Ovary (tissue), 9 donors: ENCODE measurements around the gene EXO5. TPM values are rescaled to one million over a fixed set of nuclear protein-coding genes. Genes with fewer than 3 reads are reported as not detected.
"Not testable (repeated sequence)": the region's sequence is repeated elsewhere in the genome, so short reads cannot be mapped to it uniquely, and the experiment has no call there.

Experiments used
- DNase-seq, 5 donors: peaks; one replicate each; pipeline ENCODE4 v3.0.0-alpha.2; 2019 to 2020
- H3K27ac ChIP-seq, 2 donors: fragments of 200-600 bp; one replicate each; pipeline versions ENCODE4 v1.5.1 to v1.8.0; 2019 to 2022
- H3K27me3 ChIP-seq: fragments of 200-600 bp; one replicate; pipeline ENCODE4 v1.8.0; 2022
- H3K36me3 ChIP-seq: fragments of 200-600 bp; sonication (generic); one replicate; pipeline ENCODE4 v1.5.1; 2019
- H3K4me1 ChIP-seq: one replicate; pipeline ENCODE4 v1.8.1; 2013; ENCODE audit warnings: mild to moderate bottlenecking, moderate library complexity; ENCODE audit not compliant: insufficient read depth
- H3K4me3 ChIP-seq: fragments of 200-600 bp; sonication (generic); one replicate; pipeline ENCODE4 v1.5.1; 2017
- H3K9me3 ChIP-seq, 2 donors: fragments of 200-600 bp in 1 of 2; sonication (generic) in 1 of 2; one replicate each; pipeline versions ENCODE4 v1.5.1 to v1.8.1; 2013 to 2019; ENCODE audit warnings: mild to moderate bottlenecking in 1 of 2, moderate library complexity in 1 of 2
- EP300 ChIP-seq: sonication (generic); formaldehyde crosslinking; IDR thresholded peaks from one replicate; pipeline ENCODE4 v1.6.1; 2017; ENCODE audit warnings: antibody characterized with exemption
- POLR2A ChIP-seq: fragments of 450-650 bp; IDR thresholded peaks from one replicate; pipeline ENCODE4 v1.6.1; 2017; ENCODE audit warnings: antibody characterized with exemption, mild to moderate bottlenecking, moderate library complexity
- WGBS, 3 donors: extraction: QIAGEN DNeasy Blood & Tissue Kit in 1 of 3; methylation state at CpG; one replicate each; pipeline versions ENCODE4 v1.1.5 to v1.1.7; 2013 to 2017; 5-methylcytosine and 5-hydroxymethylcytosine counted together
- intact Hi-C, 4 donors: fragments of 100-400 bp; cut with DNase I; formaldehyde crosslinking; loops; one replicate each; pipeline versions ENCODE4 v1.11.0 to v1.15.1; 2022 to 2023
- polyA plus RNA-seq, 2 donors: library from polyadenylated mRNA; stranded (reverse); fragments of 200-250 nt in 1 of 2; fragments of 350-450 nt in 1 of 2; fragmentation: Illumina TruSeq in 1 of 2; extraction: RNeasy Lipid Tissue Mini Kit (QIAGEN cat#74804) in 1 of 2; gene quantifications; one replicate each; pipeline ENCODE4 v1.2.3, GENCODE V29; 2013 to 2014
- total RNA-seq, 7 donors: library from RNA; depleted of rRNA in 2 of 7; stranded (reverse); fragments of >200 nt in 2 of 7; fragmentation: NEBNext Ultra II Directional in 3 of 7; extraction: Animal tissue kit (Norgen Biotek cat#: 25700) in 3 of 7; gene quantifications; one replicate each; pipeline versions ENCODE4 v1.1.0 to v1.2.4, GENCODE V29; 2016 to 2023
- TF ChIP-seq, protein P1 (sequence below), 3 donors: fragments of 450-650 bp in 2 of 3; fragments of 200-600 bp in 1 of 3; IDR thresholded peaks; one replicate each; pipeline versions ENCODE4 v1.5.1 to v1.8.0; 2016 to 2022; ENCODE audit warnings: antibody characterized with exemption in 3 of 3, mild to moderate bottlenecking in 1 of 3
- donor health status: DM: no; HTN: no; CAD: no; lungs with moderate emphysema.
- donor health status: DM: no; HTN: no; CAD: no.
- donor health status: Bipolar disorder and iron deficiency.
- donor health status: DM: yes; HTN: yes; CAD: no.
- donor health status: DM: no; HTN: no; CAD: no.
- donor health status: DM: yes; HTN: yes; CAD: no.

The EXO5 gene
- total and polyA plus RNA-seq, 9 donors: 3.7 to 8.7 (median 6.7) TPM

DNA sequence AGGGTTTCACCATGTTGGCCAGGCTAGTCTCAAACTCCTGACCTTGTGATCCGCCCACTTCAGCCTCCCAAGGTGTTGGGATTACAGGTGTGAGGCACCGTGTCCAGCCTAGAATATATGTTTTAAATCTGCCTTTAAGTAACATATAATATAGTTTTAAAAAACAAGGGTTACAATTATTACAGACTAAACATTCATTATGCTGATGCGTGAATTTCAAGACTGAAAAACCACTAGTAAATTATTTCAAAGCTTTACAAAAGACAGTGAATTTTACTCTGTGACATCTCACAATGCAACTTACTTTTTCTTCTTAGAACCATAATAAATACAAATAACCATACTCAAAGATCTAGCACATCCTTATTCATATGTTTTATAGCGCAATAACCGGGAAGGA lies 47.6 kb downstream of the EXO5 start:
- TF ChIP-seq EP300: no peak
- TF ChIP-seq POLR2A: no peak
- TF ChIP-seq, protein P1, sequence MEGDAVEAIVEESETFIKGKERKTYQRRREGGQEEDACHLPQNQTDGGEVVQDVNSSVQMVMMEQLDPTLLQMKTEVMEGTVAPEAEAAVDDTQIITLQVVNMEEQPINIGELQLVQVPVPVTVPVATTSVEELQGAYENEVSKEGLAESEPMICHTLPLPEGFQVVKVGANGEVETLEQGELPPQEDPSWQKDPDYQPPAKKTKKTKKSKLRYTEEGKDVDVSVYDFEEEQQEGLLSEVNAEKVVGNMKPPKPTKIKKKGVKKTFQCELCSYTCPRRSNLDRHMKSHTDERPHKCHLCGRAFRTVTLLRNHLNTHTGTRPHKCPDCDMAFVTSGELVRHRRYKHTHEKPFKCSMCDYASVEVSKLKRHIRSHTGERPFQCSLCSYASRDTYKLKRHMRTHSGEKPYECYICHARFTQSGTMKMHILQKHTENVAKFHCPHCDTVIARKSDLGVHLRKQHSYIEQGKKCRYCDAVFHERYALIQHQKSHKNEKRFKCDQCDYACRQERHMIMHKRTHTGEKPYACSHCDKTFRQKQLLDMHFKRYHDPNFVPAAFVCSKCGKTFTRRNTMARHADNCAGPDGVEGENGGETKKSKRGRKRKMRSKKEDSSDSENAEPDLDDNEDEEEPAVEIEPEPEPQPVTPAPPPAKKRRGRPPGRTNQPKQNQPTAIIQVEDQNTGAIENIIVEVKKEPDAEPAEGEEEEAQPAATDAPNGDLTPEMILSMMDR (IDR thresholded peaks at IDR 0.05): no peak
- Histone ChIP-seq H3K4me1 (no peaks in the 10 kb centered on the region), H3K4me3 (no peak overlapping the region), H3K27me3 (no peaks in the 10 kb centered on the region), H3K36me3 (no peaks in the 10 kb centered on the region), H3K27ac (no peak overlapping the region), H3K9me3 (peaks cover 0 to 4% of the 10 kb centered on the region in 2 donors)
- intact Hi-C loops: no loop called here
- 92 to 93% (median 93%) methylated on average over 5 of the region's 5 CpGs for WGBS, 3 donors
- DNase-seq: no peak

DNA sequence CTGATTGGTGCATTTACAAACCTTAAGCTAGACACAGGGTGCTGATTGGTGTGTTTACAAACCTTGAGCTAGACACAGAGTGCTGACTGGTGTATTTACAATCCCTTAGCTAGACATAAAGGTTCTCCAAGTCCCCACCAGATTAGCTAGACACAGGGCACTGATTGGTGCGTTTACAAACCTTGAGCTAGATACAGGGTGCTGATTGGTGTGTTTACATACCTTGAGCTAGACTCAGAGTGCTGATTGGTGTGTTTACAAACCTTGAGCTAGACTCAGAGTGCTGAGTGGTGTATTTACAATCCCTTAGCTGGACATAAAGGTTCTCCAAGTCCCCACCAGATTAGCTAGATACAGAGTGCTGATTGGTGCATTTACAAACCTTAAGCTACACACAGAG lies 49.7 kb downstream of the EXO5 start:
- H3K27ac ChIP-seq, DNase-seq, H3K36me3 ChIP-seq, H3K27me3 ChIP-seq, H3K4me3 ChIP-seq, H3K9me3 ChIP-seq, H3K4me1 ChIP-seq, intact Hi-C loops: not testable (repeated sequence)
- 90 to 100% (median 91%) methylated on average over 1 of the region's 1 CpG for WGBS, 3 donors

DNA sequence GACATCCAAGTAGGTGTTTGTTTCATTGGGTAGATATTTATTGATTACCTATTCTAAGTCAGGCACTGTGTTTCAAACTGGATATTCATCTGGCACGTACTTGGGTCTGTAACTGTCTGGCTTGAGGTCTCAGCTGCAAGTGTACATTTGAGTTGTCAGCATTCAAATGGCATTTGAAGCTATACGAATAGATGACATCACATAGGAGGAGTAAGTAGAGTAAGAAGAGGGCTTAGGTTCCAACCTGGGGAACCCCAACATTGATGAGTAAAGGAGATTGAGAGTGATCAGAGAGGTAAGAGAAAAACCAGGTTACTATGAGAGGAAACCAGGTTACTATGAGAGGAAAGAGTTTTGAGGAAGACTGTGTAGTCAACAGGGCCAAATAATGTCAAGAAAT lies 53.6 kb downstream of the EXO5 start:
- Histone ChIP-seq H3K27me3 (no peaks in the 10 kb centered on the region), H3K27ac (no peak overlapping the region), H3K36me3 (no peaks in the 10 kb centered on the region), H3K9me3 (peaks cover 0 to 4% of the 10 kb centered on the region in 2 donors), H3K4me1 (no peaks in the 10 kb centered on the region), H3K4me3 (no peak overlapping the region)
- 80 to 86% (median 82%) methylated on average over 2 of the region's 2 CpGs for WGBS, 3 donors
- intact Hi-C loops: no loop called here
- TF ChIP-seq EP300 (no peak), POLR2A (no peak)
- TF ChIP-seq, protein P1 (IDR thresholded peaks at IDR 0.05): no peak
- DNase-seq: no peak

DNA sequence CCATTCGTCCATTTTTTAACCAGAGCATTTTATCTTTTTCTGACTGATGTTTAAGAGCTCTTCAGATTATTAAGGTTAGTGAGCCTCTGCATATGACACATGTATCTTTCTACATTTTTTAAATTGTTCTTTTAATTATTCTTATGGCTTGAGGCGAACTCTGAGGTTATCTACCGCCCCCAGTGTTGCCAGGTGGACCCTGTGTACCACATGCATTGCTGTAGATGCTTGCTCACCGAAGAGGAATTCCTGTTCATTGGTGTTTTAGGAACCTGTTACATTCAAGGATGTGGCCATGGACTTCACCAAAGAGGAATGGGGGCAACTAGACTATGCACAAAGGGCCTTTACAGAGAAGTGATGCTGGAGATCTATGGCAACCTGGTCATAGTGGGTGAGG lies 54.7 kb downstream of the EXO5 start:
- Histone ChIP-seq H3K27ac (no peak overlapping the region), H3K36me3 (no peaks in the 10 kb centered on the region), H3K4me3 (no peak overlapping the region), H3K9me3 (peaks cover 0 to 4% of the 10 kb centered on the region in 2 donors), H3K4me1 (no peaks in the 10 kb centered on the region), H3K27me3 (no peaks in the 10 kb centered on the region)
- intact Hi-C loops: no loop called here
- 74 to 76% (median 75%) methylated on average over 4 of the region's 4 CpGs for WGBS, 3 donors
- no peak for DNase-seq
- TF ChIP-seq, protein P1 (IDR thresholded peaks at IDR 0.05): no peak

DNA sequence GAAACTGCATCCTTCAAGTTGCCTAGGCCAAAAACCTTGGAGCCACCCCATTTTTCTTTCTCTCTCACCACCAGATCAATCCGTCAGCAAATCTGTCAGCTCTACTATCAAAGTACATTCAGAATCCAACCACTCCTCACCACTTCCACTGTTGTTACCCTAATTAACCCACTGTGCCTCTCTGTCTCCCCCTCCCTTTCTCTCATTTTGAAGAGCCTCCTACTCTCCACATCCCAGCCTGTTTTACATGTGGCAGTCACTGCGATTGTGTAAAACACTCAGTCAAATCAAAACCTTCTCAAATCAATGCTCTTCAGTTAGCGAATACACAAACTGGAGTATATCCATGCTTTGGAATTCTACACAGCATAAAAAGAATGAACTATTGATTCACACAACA lies 55.9 kb downstream of the EXO5 start:
- Histone ChIP-seq H3K4me3 (no peak overlapping the region), H3K36me3 (no peaks in the 10 kb centered on the region), H3K9me3 (no peaks in the 10 kb centered on the region), H3K27ac (no peak overlapping the region), H3K27me3 (no peaks in the 10 kb centered on the region), H3K4me1 (no peaks in the 10 kb centered on the region)
- TF ChIP-seq, protein P1 (IDR thresholded peaks at IDR 0.05): no peak
- TF ChIP-seq POLR2A (no peak), EP300 (no peak)
- no peak for DNase-seq
- 54 to 67% (median 55%) methylated on average over 3 of the region's 3 CpGs for WGBS, 3 donors
- intact Hi-C loops: no loop called here
